ENCODE results near the gene EFCAB11. TPM values are rescaled to one million over a fixed set of nuclear protein-coding genes. Genes with fewer than 3 reads are reported as not detected.
A peak's percentile ranks its signal among the peaks of the same experiment; 100 is the strongest.

EFCAB11 gene
- polyA plus RNA-seq, 3 donors = 14.7 to 20.2 (median 16.2) TPM

- no peak for DNase-seq
Measured at GRCh38 chr14:89960914-89961313, 6.4 kb upstream of the EFCAB11 start.

DNA sequence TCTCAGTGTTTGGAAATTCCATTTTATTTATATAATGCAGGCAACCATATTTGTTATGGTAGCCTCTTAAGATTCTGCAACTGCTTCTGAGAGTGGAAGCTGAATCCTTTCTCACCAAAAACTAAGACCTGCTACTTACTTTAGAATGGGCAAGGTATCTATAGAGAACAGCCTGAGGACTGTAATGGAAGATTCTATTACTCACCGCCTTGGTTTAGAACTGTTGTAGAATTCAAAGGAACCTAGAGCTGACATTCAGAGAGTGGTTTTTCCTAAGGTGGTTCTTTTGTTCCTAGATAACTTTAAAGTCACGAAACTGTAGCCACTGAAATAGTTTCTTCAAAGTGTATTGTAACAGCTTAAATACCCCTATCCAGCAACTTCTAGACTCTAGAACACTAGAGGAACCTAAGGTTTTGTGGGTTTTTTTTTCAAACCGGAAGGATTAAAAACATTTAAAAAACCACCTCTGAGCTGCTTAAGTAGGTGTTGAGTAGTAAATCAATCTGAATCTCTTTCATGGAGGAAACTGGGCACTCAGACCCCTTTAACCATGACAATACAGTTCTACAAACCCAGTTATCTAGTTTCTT is 5.4 kb upstream of the EFCAB11 start:
- no peak for DNase-seq

DNA sequence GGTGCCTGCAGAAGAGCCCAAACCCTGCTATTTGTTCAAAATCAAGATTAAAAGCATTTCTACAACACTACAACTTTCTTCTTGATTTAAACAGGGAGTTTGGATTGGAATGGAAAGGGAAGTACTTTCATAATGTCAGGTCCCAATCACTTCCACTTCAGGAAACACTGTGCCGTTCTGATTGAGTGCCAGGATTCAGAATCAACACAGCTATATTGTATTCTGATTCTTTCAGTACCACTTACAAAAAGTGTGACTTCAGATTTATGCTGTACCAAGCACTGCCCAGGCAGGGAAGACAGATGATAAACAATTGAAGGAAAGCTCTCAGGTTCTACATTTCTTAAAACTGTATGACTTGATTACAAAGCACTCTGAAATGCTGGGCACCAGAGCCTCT is 4.4 kb upstream of the EFCAB11 start:
- no peak for DNase-seq

GRCh38 chr14:89957791-89958190 is 3.3 kb upstream of the EFCAB11 start:
- DNase-seq = no peak

DNA sequence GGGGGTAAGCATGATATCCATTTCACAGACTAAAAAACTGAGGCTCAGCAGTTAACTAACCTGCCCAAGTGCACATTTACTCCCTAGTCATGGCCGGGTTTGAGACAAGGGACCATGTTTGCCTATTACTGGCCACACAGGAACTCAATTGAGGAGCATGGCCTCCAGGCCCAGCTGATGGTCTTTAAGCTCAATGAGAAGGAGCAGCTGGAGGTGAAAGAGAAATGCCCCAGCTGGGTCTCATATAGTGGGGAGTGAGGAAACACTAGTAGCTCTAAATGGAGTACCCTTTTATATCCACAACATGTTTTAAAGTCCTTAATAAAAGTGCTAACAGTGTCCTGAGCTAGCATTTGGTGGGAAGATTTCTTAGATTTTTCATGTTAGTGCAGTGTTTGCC is 2.8 kb upstream of the EFCAB11 start:
- DNase-seq = peak; percentile 17

- DNase-seq = no peak
Measured at GRCh38 chr14:89956661-89957009, 2.1 kb upstream of the EFCAB11 start.

GRCh38 chr14:89955745-89956660 is 1.5 kb upstream of the EFCAB11 start, which contains the start of gene TDP1:
TDP1 (plus strand) TSS chr14:89955927; CDS start chr14:89963115, 7,188 bp downstream.
- DNase-seq = peak; percentile 96

DNA sequence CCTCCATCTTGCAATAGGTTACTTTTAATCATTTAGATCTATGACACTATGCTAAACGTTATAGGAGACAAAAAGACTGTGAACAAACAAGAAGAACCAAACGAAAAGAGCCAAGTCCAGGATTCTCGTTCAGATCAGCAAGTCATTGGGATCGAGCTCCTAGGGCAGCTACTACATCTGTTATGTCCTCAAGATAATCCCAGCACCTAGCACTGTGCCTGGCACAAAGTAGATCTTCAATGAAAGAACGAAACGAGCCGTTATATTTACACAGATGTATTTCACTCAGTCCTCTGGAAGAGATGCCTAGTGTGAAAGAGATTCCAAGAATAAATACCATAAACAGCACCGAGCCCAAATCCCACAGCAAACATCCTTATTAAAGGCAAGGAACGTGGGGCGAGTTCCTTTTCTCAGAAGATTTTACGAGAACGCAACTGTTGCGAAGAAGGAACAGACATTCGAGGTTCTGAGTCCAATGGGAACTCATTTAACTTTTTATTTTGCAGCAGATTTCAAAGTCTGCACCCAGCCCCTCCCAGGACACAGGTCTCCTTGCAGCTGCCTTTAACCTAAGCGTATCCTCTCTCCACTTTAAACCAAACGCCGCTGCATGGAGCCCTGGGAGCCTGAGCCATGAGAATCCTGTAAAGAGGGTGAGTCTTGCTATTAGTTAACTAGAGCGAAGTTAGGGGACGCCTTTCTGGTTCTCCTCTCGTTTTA is 653 bp upstream of the EFCAB11 start:
- no peak for DNase-seq

GRCh38 chr14:89953602-89954001 is 928 bp downstream of the EFCAB11 start:
- no peak for DNase-seq

DNA sequence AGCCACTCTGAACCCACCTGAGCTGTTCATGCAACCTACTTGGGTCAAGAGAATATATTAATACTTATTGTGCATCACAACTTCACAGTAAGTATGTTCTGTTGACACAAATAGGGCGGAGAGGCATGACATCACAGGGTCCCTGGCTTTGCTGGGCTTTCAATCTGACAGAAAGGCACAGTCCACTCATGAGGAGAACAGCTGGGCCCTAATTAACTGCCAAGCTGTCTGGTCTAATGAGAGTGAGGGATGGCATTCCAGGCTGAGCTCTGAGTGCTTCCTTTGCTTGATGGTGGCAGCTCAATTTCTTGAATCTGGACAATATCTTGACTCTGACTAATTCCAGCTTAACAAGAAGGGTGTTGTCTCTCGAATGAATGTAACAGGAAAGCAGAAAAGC is 2.0 kb downstream of the EFCAB11 start:
- DNase-seq = no peak

DNA sequence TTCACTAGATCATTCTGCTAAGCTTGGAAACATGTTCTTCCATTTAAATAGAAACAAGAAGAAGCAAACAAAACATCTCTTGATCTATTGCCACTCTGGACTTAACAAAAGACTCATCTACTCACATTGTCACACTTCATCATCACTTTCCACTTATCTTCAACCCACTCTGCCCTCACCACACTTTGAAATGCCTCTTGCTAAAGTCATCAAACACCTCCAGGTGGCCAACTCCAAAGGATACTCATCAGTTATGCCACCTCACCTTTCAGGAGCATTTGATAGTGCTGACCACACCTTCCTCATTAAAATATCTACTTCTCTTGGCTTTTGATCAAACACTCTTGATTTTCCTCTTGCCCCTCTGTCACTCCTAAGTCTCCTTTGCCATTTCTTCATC is 7.2 kb downstream of the EFCAB11 start:
- DNase-seq = no peak

GRCh38 chr14:89941830-89942377 is 12.6 kb downstream of the EFCAB11 start:
- DNase-seq = no peak

GRCh38 chr14:89936654-89937185 is 17.8 kb downstream of the EFCAB11 start:
- DNase-seq = no peak

DNA sequence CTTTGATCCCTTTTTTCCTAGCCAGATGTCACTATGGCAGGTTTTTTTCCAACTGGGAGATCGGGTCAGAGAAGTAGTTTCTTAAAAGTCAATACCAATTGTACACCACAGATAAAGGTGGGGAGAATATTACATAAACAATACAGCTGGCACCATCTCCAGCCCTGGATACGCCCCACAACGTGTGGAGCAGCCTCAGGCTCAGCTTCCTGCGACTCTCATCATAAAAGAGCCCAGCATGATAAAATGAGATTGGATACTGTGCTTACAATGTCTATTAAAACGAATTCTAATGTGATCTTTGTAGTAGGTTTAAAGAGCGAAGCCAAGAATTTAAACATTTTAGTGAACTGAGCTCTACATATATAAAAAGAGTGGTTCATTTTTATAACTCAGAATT is 21.5 kb downstream of the EFCAB11 start:
- DNase-seq = no peak

DNA sequence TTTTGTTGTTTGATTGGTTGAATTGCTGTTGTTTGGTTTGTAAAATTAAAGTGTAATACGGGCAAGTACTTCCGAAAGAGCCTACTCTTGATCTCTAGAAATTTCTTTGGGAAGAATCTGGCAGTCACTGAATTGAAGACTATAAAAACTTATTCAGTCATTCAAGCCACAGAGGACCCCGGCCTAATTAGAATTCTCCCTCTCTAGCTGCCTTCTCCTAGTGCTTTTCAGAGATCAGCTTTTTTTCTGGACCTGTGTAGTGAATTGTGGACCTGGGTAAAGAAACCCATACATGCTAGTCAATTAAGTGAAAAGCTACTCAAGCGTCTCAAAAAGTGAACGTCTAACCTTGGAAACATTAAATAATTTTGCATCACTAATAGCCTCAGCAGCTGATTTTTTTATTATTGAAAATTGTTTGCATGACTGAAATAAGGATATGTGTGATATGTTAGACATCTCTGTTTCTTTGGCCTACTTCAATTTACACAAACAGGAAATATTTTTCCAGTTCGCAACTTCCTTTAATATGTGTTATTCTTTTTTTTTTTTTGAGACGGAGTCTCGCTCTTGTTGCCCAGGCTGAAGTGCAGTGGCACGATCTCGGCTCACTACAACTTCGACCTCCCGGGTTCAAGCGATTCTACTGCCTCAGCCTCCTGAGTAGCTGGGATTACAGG is 27.2 kb downstream of the EFCAB11 start:
- DNase-seq = no peak

GRCh38 chr14:89926694-89927093 is 27.8 kb downstream of the EFCAB11 start:
- no peak for DNase-seq

DNA sequence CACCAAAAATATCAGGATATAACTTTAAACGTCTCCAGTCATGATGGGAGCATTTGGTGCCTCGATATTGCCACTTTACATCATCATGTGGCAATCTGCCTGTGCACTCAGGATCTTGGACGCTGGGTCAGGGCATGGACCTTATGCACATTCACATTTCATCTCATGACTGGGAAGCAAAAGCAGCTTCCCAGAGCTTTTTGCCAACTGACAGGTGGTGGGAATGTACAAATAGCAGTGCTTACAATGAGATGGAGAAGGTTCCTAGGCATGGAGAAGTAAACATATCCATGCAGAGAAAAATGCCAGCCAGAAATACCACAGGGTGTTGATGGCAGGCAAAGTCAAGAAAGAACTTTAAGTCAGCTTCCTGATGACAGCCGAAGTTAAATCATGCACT is 30.3 kb downstream of the EFCAB11 start:
- no peak for DNase-seq

GRCh38 chr14:89922031-89922907 is 32.3 kb downstream of the EFCAB11 start:
- DNase-seq = no peak

- DNase-seq = no peak
Measured at GRCh38 chr14:89921346-89921745, 33.2 kb downstream of the EFCAB11 start.

- no peak for DNase-seq
Measured at GRCh38 chr14:89920056-89920455, 34.5 kb downstream of the EFCAB11 start.

GRCh38 chr14:89918721-89919120 is 35.8 kb downstream of the EFCAB11 start:
- no peak for DNase-seq
